K562 (cell line): Measurements from ENCODE around the gene ASCC2. TPM values are rescaled to one million over a fixed set of nuclear protein-coding genes. Genes with fewer than 3 reads are reported as not detected.
A peak's percentile ranks its signal among the peaks of the same experiment; 100 is the strongest.

Experiments
- CREBBP ChIP-seq: IDR thresholded peaks from one replicate; pipeline ENCODE4 v1.6.1; 2012; ENCODE audit warnings: low read depth, mild to moderate bottlenecking, control low read depth, inconsistent platforms, low read length
- DACH1 ChIP-seq: fragments of 450-650 bp; IDR thresholded peaks from 2 replicates; pipeline ENCODE4 v1.6.1; 2018; ENCODE audit not compliant: partially characterized antibody
- EP300 ChIP-seq: IDR thresholded peaks from 2 replicates; pipeline ENCODE4 v1.6.1; 2012; ENCODE audit warnings: low read length, improper control_type of control experiment
- FOXA1 ChIP-seq: fragments of 450-650 bp; IDR thresholded peaks from 2 replicates; pipeline ENCODE4 v1.6.1; 2016; ENCODE audit warnings: mild to moderate bottlenecking, borderline replicate concordance
- FUS ChIP-seq: fragments of 200-400 bp; formaldehyde crosslinking; optimal IDR thresholded peaks from 2 replicates; pipeline ENCODE3; 2017; ENCODE audit warnings: low read depth, low read length
- GABPB2 ChIP-seq: fragments of 250-450 bp; sonication (Bioruptor Pico); conservative IDR thresholded peaks from 2 replicates; pipeline ENCODE4 v1.5.1; 2021; ENCODE audit warnings: mild to moderate bottlenecking
- HDAC1 ChIP-seq, 2 experiments: fragments of 450-650 bp; IDR thresholded peaks; 2 replicates each; pipeline ENCODE4 v1.6.1; 2016 to 2017; ENCODE audit warnings: inconsistent platforms in 1 of 2, mild to moderate bottlenecking in 1 of 2, moderate library complexity in 1 of 2
- HNRNPK ChIP-seq: fragments of 200-400 bp; formaldehyde crosslinking; IDR thresholded peaks from one replicate; pipeline ENCODE4 v1.6.1; 2018; ENCODE audit warnings: mild to moderate bottlenecking, low read depth, low read length; ENCODE audit not compliant: poor library complexity, severe bottlenecking
- JUND ChIP-seq, 2 experiments: IDR thresholded peaks; 2 replicates in 1 of 2; 3 replicates in 1 of 2; pipeline ENCODE4 v1.6.1; 2011; ENCODE audit warnings: borderline replicate concordance in 2 of 2, low read depth in 2 of 2, low read length in 2 of 2, improper control_type of control experiment in 1 of 2, missing biosample characterization in 1 of 2, missing genetic modification characterization in 1 of 2, missing genetic modification reagents in 1 of 2
- MLLT1 ChIP-seq, 2 experiments: fragments of 450-650 bp; IDR thresholded peaks; 2 replicates each; pipeline ENCODE4 v1.6.1; 2016
- NBN ChIP-seq: fragments of 450-650 bp; IDR thresholded peaks from 2 replicates; pipeline ENCODE4 v1.6.1; 2016; ENCODE audit warnings: low read depth, mild to moderate bottlenecking
- NCOA1 ChIP-seq: fragments of 450-650 bp; IDR thresholded peaks from 2 replicates; pipeline ENCODE4 v1.6.1; 2016; ENCODE audit warnings: low read depth
- NFE2 ChIP-seq: IDR thresholded peaks from 2 replicates; pipeline ENCODE4 v1.6.1; 2014; ENCODE audit warnings: antibody characterized with exemption, low read depth
- NR4A1 ChIP-seq, 2 experiments: fragments of 250-450 bp in 1 of 2; fragments of 450-650 bp in 1 of 2; sonication (Bioruptor Pico) in 1 of 2; IDR thresholded peaks; 2 replicates each; pipeline versions ENCODE4 v1.4.0 to v1.6.1; 2016 to 2020; ENCODE audit warnings: mild to moderate bottlenecking in 2 of 2, missing compliant biosample characterization in 1 of 2, missing genetic modification characterization in 1 of 2, moderate library complexity in 1 of 2
- PHTF2 ChIP-seq: fragments of 250-450 bp; sonication (Bioruptor Pico); IDR thresholded peaks from 2 replicates; pipeline ENCODE4 v1.5.0; 2021; ENCODE audit warnings: mild to moderate bottlenecking
- POLR2G ChIP-seq: fragments of 200-400 bp; formaldehyde crosslinking; IDR thresholded peaks from 2 replicates; pipeline ENCODE4 v1.6.1; 2017; ENCODE audit warnings: low read depth, mild to moderate bottlenecking, antibody characterized with exemption, low read length, moderate library complexity
- RBM14 ChIP-seq: fragments of 200-400 bp; formaldehyde crosslinking; IDR thresholded peaks from 2 replicates; pipeline ENCODE4 v1.6.1; 2018; ENCODE audit warnings: low read depth, mild to moderate bottlenecking, low read length, moderate library complexity, borderline replicate concordance; ENCODE audit not compliant: insufficient read depth
- SMARCE1 ChIP-seq: fragments of 450-650 bp; IDR thresholded peaks from 2 replicates; pipeline ENCODE4 v1.7.1; 2016; ENCODE audit warnings: mild to moderate bottlenecking
- SP1 ChIP-seq: sonication (generic); formaldehyde crosslinking; IDR thresholded peaks from 2 replicates; pipeline ENCODE4 v1.8.1; 2022; ENCODE audit warnings: mild to moderate bottlenecking, missing genetic modification reagents
- TAL1 ChIP-seq: fragments of 450-650 bp; IDR thresholded peaks from 2 replicates; pipeline ENCODE4 v1.6.1; 2016; ENCODE audit warnings: mild to moderate bottlenecking
- TCF7L2 ChIP-seq: fragments of 150-350 bp; IDR thresholded peaks from 2 replicates; pipeline ENCODE4 v1.6.1; 2016; ENCODE audit warnings: low read depth, mild to moderate bottlenecking, low read length, moderate library complexity
- TEAD1 ChIP-seq, 2 experiments: fragments of 450-650 bp in 1 of 2; sonication (generic) in 1 of 2; formaldehyde crosslinking; IDR thresholded peaks; 2 replicates each; pipeline versions ENCODE4 v1.4.0 to v1.8.0; 2020 to 2022; ENCODE audit warnings: mild to moderate bottlenecking in 2 of 2, missing genetic modification reagents in 1 of 2
- ZKSCAN3 ChIP-seq: fragments of 250-450 bp; sonication (Bioruptor Pico); IDR thresholded peaks from 2 replicates; pipeline ENCODE4 v1.4.0; 2020
- ZNF23 ChIP-seq: fragments of 250-450 bp; sonication (Bioruptor Pico); IDR thresholded peaks from 2 replicates; pipeline ENCODE4 v1.4.0; 2020; ENCODE audit warnings: mild to moderate bottlenecking
- ZNF263 ChIP-seq: sonication (generic); formaldehyde crosslinking; IDR thresholded peaks from 2 replicates; pipeline ENCODE4 v1.8.0; 2022; ENCODE audit warnings: mild to moderate bottlenecking, missing genetic modification reagents, borderline replicate concordance
- ZNF551 ChIP-seq: fragments of 250-450 bp; sonication (Bioruptor Pico); IDR thresholded peaks from 2 replicates; pipeline ENCODE4 v1.5.0; 2021; ENCODE audit warnings: mild to moderate bottlenecking, moderate library complexity
- polyA plus RNA-seq, 8 experiments: library from polyadenylated mRNA; depleted of rRNA in 4 of 8; stranded (reverse) in 5 of 8; unstranded in 3 of 8; fragments of >200 nt; fragmentation: Nextera tagmentation in 2 of 8; fragmentation: Illumina TruSeq in 1 of 8; extraction: Ambion mirVana in 2 of 8; extraction: Trizol in 1 of 8; gene quantifications; 2 replicates each; pipeline versions ENCODE4 v1.2.1 to v1.2.3, GENCODE V29; 2011 to 2014; ENCODE audit warnings: inconsistent platforms in 1 of 8, missing spikeins in 1 of 8
- total RNA-seq, 7 experiments: library from RNA; depleted of rRNA in 6 of 7; stranded (reverse); fragments of >200 nt in 6 of 7; fragmentation: Illumina TruSeq in 2 of 7; extraction: Trizol in 2 of 7; gene quantifications; 2 replicates each; pipeline versions ENCODE4 v1.2.1 to v1.2.3, GENCODE V29; 2011 to 2021; ENCODE audit warnings: low replicate concordance in 1 of 7
- TF ChIP-seq, protein P1 (sequence below): fragments of 250-450 bp; sonication (Bioruptor Pico); IDR thresholded peaks from 2 replicates; pipeline ENCODE4 v1.4.0; 2020; ENCODE audit warnings: mild to moderate bottlenecking

The ASCC2 gene
- total and polyA plus RNA-seq, 9 of the 15 experiments (the other 6 are each of a cell fraction or from before 2014, with no cell fraction given), result 4.0 to 46.7 (median 26.8) TPM

DNA sequence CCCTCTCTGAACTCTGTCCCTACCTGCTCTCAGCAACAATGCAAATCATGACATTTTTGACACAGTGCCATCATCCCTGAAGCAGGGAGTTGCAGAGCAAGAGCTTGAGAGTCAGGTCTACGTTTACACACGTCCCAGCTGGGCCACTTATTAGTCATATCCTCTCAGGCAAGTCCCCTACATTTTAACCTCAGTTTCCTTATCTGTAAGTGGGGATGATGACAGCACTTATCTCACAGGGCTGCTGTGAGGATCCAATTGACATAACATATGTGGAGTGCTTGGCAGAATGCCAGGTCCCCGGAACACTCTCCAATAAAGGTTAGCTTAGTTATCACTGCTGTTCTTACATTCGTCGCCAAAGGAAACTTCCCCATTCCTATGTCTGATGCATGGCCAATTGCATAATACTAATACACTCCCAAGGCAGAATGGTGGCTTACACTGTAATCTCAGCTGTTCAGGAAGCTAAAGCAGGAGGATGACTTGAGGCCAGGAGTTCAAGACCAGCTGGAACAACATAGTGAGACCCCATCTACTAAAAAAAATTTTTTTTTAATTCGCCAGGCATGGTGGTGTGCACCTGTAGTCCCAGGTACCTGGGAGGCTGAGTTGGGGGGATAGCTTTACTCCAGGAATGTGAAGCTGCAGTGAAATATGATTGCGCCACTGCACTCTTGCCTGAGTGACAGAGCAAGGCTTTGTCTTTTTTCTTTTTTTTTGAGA is 16.6 kb downstream of the ASCC2 start (continued):
- no peak for TF ChIP-seq NR4A1 (CRISPR knock-in tag; IDR thresholded peaks at IDR 0.05)
- TF ChIP-seq NR4A1 (tag; IDR thresholded peaks at IDR 0.05), result no peak
- peak; percentile 50; the same call in 1 of the 2 replicates for TF ChIP-seq NFE2
- TF ChIP-seq ZNF551, result no peak
- TF ChIP-seq NCOA1, result peak; percentile 78
- peak; percentile 82 for TF ChIP-seq EP300
- no peak for TF ChIP-seq RBM14
- TF ChIP-seq HDAC1 (IDR thresholded peaks at IDR 0.05), result peak in 1 of 2 experiments; percentile 93; a peak in 2 of 4 replicates
- no peak for TF ChIP-seq HNRNPK
- TF ChIP-seq TCF7L2, result no peak
- TF ChIP-seq ZKSCAN3 (CRISPR knock-in tag), result no peak
- TF ChIP-seq CREBBP, result no peak
- TF ChIP-seq MLLT1 (IDR thresholded peaks at IDR 0.05), result no peak
- peak; percentile 94 for TF ChIP-seq DACH1
- TF ChIP-seq SP1 (CRISPR knock-in tag), result 0 out of 2 replicates have a peak, but pooled peaks have one; percentile 51
- TF ChIP-seq TAL1, result peak; percentile 81
- no peak for TF ChIP-seq ZNF263 (CRISPR knock-in tag)
- peak; percentile 92 for TF ChIP-seq SMARCE1
- no peak for TF ChIP-seq FUS
- TF ChIP-seq, protein P1, sequence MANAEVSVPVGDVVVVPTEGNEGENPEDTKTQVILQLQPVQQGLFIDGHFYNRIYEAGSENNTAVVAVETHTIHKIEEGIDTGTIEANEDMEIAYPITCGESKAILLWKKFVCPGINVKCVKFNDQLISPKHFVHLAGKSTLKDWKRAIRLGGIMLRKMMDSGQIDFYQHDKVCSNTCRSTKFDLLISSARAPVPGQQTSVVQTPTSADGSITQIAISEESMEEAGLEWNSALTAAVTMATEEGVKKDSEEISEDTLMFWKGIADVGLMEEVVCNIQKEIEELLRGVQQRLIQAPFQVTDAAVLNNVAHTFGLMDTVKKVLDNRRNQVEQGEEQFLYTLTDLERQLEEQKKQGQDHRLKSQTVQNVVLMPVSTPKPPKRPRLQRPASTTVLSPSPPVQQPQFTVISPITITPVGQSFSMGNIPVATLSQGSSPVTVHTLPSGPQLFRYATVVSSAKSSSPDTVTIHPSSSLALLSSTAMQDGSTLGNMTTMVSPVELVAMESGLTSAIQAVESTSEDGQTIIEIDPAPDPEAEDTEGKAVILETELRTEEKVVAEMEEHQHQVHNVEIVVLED, result no peak
- no peak for TF ChIP-seq GABPB2 (CRISPR knock-in tag)
- TF ChIP-seq NBN, result peak; percentile 94
- no peak for TF ChIP-seq ZNF23 (CRISPR knock-in tag)
- no peak for TF ChIP-seq FOXA1
- peak; percentile 91 for TF ChIP-seq JUND (IDR thresholded peaks at IDR 0.05; ENCODE audit: borderline replicate concordance, low read depth, low read length)
- TF ChIP-seq JUND (tag; IDR thresholded peaks at IDR 0.05; ENCODE audit: borderline replicate concordance, low read depth, low read length), result peak; percentile 92; the same call in 2 of the 3 replicates
- no peak for TF ChIP-seq PHTF2 (CRISPR knock-in tag)
- TF ChIP-seq POLR2G, result no peak
- peak; percentile 81 to 90; a peak in 3 of 4 replicates for TF ChIP-seq TEAD1 (CRISPR knock-in tag; IDR thresholded peaks at IDR 0.05)
